ENCODE data around the gene MBL2. TPM values are rescaled to one million over a fixed set of nuclear protein-coding genes. Genes with fewer than 3 reads are reported as not detected.

The MBL2 gene
- not detected in 2 replicates for total RNA-seq

DNA sequence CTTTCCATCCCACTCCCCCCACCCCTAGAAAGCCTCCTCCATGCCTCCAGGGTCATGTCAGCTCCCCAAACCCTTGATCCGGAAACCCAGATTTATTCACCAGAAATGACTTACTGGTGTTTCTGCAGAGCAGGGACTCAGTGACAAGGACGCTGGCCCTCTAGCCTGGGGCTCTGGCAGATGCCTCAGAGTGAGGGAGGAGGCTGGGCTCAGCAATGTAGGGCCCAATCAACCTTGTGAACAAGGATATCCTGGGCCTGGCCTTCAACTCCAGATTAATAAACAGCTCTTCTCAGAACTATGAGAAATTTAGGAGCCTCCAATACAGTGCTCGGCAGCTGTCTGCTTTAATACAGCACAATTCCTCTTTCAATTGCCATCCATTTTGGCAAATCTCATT lies at the start of gene MBL2:
MBL2 (minus strand) TSS at position 162 of the 400 bp plus-strand sequence. CDS start 1,149 bp downstream, outside the sequence.

Measured in cardiac ventricle fibroblast (primary cell).